Right hindlimb (tissue), 1 donor: ENCODE results near the gene FKBP14.
A peak's percentile ranks its signal among the peaks of the same experiment; 100 is the strongest.
"Not testable (repeated sequence)": the region's sequence is repeated elsewhere in the genome, so short reads cannot be mapped to it uniquely, and the experiment has no call there.

Experiments used
- DNase-seq: peaks from one replicate; pipeline ENCODE4 v3.0.0-alpha.2; 2018

FKBP14 gene

GRCh38 chr7:29989257-29989995 is 37.1 kb downstream of the FKBP14 start, which contains the start of gene SCRN1:
SCRN1 (minus strand) TSS chr7:29989801; CDS start chr7:29969067, 20,734 bp downstream.
- peak; percentile 77 for DNase-seq

- DNase-seq = peak; percentile 60
Measured at GRCh38 chr7:29988424-29989256, 37.9 kb downstream of the FKBP14 start.

- no peak for DNase-seq
Measured at GRCh38 chr7:29987811-29988317, 38.6 kb downstream of the FKBP14 start.

GRCh38 chr7:29987083-29987482 is 39.4 kb downstream of the FKBP14 start:
- no peak for DNase-seq

GRCh38 chr7:29980151-29980550 is 46.4 kb downstream of the FKBP14 start:
- no peak for DNase-seq

- DNase-seq = no peak
Measured at GRCh38 chr7:29977886-29978651, 48.4 kb downstream of the FKBP14 start.

- DNase-seq = peak; percentile 60
Measured at GRCh38 chr7:29976673-29977415, 49.7 kb downstream of the FKBP14 start.

GRCh38 chr7:29976266-29976665 is 50.2 kb downstream of the FKBP14 start:
- DNase-seq = no peak

GRCh38 chr7:29975561-29975960 is 50.9 kb downstream of the FKBP14 start:
- DNase-seq = no peak

- DNase-seq = no peak
Measured at GRCh38 chr7:29974286-29974685, 52.2 kb downstream of the FKBP14 start.

- no peak for DNase-seq
Measured at GRCh38 chr7:29972315-29972669, 54.2 kb downstream of the FKBP14 start.

GRCh38 chr7:29971566-29972314 is 54.8 kb downstream of the FKBP14 start:
- no peak for DNase-seq

GRCh38 chr7:29970158-29970557 is 56.3 kb downstream of the FKBP14 start:
- DNase-seq = no peak

GRCh38 chr7:29969738-29970137 is 56.8 kb downstream of the FKBP14 start:
- DNase-seq = no peak

- DNase-seq = no peak
Measured at GRCh38 chr7:29968683-29969395, 57.7 kb downstream of the FKBP14 start.

GRCh38 chr7:29965030-29965429 is 61.5 kb downstream of the FKBP14 start:
- DNase-seq = no peak

- DNase-seq = no peak
Measured at GRCh38 chr7:29962035-29962434, 64.5 kb downstream of the FKBP14 start.

GRCh38 chr7:29961611-29962010 is 64.9 kb downstream of the FKBP14 start:
- not testable (repeated sequence) for DNase-seq
